Natural killer cell (primary cell): ENCODE measurements around the gene LSM5. TPM values are rescaled to one million over a fixed set of nuclear protein-coding genes. Genes with fewer than 3 reads are reported as not detected.

Source experiments
- ATAC-seq, 3 donors: fragments of 150-1000 bp in 2 of 3; fragments of 200-7000 bp in 1 of 3; cut with Tn5 transposase; 1 replicate in 1 of 3; 2 replicates in 2 of 3; pipeline ENCODE4 v1.10.0; 2021; ENCODE audit warnings: mild to moderate bottlenecking in 2 of 3, moderate library complexity in 2 of 3
- DNase-seq, 2 donors: peaks; one replicate each; pipeline versions ENCODE4 v3.0.0 to v3.0.0-alpha.2; 2013 to 2021; ENCODE audit warnings: mixed read lengths in 1 of 2
- H3K27ac ChIP-seq: one replicate; pipeline ENCODE4 v1.5.1; 2013; ENCODE audit warnings: mild to moderate bottlenecking, low read length
- H3K27me3 ChIP-seq: one replicate; pipeline ENCODE4 v1.6.1; 2013; ENCODE audit warnings: low read length; ENCODE audit not compliant: control insufficient read depth, insufficient read depth
- H3K36me3 ChIP-seq: one replicate; pipeline ENCODE4 v1.6.1; 2013; ENCODE audit warnings: low read length; ENCODE audit not compliant: control insufficient read depth, insufficient read depth
- H3K4me1 ChIP-seq: one replicate; pipeline ENCODE4 v1.6.1; 2013; ENCODE audit warnings: low read length; ENCODE audit not compliant: control insufficient read depth, insufficient read depth
- H3K4me3 ChIP-seq: one replicate; pipeline ENCODE4 v1.5.1; 2013; ENCODE audit warnings: low read length
- H3K9me3 ChIP-seq: one replicate; pipeline ENCODE4 v1.6.1; 2013; ENCODE audit warnings: low read length; ENCODE audit not compliant: control insufficient read depth, insufficient read depth
- H3K27ac Mint-ChIP-seq, 2 donors: one replicate each; pipeline ENCODE4 v1.8.0; 2022; ENCODE audit warnings: mild to moderate bottlenecking in 2 of 2, mixed read lengths in 2 of 2, moderate library complexity in 1 of 2
- H3K27me3 Mint-ChIP-seq, 2 donors: one replicate each; pipeline ENCODE4 v1.8.0; 2022; ENCODE audit warnings: low read depth in 2 of 2, mixed read lengths in 2 of 2
- H3K36me3 Mint-ChIP-seq: one replicate; pipeline ENCODE4 v1.8.0; 2022; ENCODE audit warnings: mixed read lengths
- H3K4me1 Mint-ChIP-seq, 2 donors: one replicate each; pipeline ENCODE4 v1.8.0; 2022; ENCODE audit warnings: mixed read lengths in 2 of 2
- H3K4me3 Mint-ChIP-seq: one replicate; pipeline ENCODE4 v1.8.0; 2022; ENCODE audit warnings: mild to moderate bottlenecking, moderate library complexity, mixed read lengths
- H3K9me3 Mint-ChIP-seq, 2 donors: one replicate each; pipeline ENCODE4 v1.8.0; 2022; ENCODE audit warnings: mixed read lengths in 2 of 2
- CTCF ChIP-seq: fragments of 200-600 bp; IDR thresholded peaks from one replicate; pipeline ENCODE4 v1.8.0; 2022; ENCODE audit warnings: antibody characterized with exemption
- WGBS: methylation state at CpG from one replicate; pipeline ENCODE4 v1.1.7; 2013; ENCODE audit warnings: missing lambda C conversion rate; ENCODE audit not compliant: insufficient coverage; 5-methylcytosine and 5-hydroxymethylcytosine counted together
- intact Hi-C: fragments of 100-400 bp; cut with micrococcal nuclease; formaldehyde crosslinking; loops from one replicate; pipeline ENCODE4 v1.14.2; 2022
- total RNA-seq, 4 donors: library from RNA; stranded (reverse); fragments of 120-200 nt in 1 of 4; gene quantifications; one replicate each; pipeline versions ENCODE4 v1.2.3 to v1.2.4, GENCODE V29; 2013 to 2022

The LSM5 gene
- total RNA-seq, 3 donors from 2014 or later (not counting 1 experiment from before 2014, with no cell fraction given): 16.0 to 21.2 (median 21.1) TPM

DNA sequence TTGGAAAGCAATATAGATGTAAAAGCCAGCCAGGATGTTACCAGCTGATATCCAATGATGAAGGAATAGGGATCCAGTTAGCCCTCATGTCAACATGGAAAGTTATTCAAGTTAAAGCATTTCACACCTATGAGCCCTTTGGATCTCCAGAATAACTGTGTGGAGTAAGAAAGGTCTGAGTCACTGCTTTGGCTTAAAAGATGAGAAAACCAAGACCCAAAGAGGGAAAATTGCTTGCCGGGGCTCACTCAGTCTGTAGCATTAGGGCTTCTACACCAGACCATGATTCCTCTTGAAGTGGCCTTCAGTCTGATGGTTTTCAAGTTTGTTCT is 12.6 kb downstream of the LSM5 start:
- intact Hi-C loops: no loop called here

GRCh38 chr7:32476816-32477648 is 13.1 kb downstream of the LSM5 start:
- H3K36me3 Mint-ChIP-seq: no peaks in the 10 kb centered on the region
- Histone ChIP-seq H3K27ac (no peak overlapping the region), H3K36me3 (no peaks in the 10 kb centered on the region), H3K4me3 (no peak overlapping the region), H3K4me1 (no peaks in the 10 kb centered on the region), H3K27me3 (no peaks in the 10 kb centered on the region), H3K9me3 (no peaks in the 10 kb centered on the region)
- TF ChIP-seq CTCF: no peak
- no peaks in the 10 kb centered on the region for H3K4me1 Mint-ChIP-seq
- peaks cover 9 to 26% of the 10 kb centered on the region in 2 donors for H3K27me3 Mint-ChIP-seq
- ATAC-seq (no peak), DNase-seq (no peak)
- intact Hi-C loops: no loop called here
- no peak overlapping the region for H3K4me3 Mint-ChIP-seq
- 78% methylated on average over 2 of the region's 3 CpGs for WGBS
- H3K27ac Mint-ChIP-seq: no peak overlapping the region
- no peaks in the 10 kb centered on the region for H3K9me3 Mint-ChIP-seq

More for the DNA sequence above, 12.6 kb downstream of the LSM5 start:
- no peaks in the 10 kb centered on the region for H3K4me1 ChIP-seq
- Mint-ChIP-seq H3K27me3 (peaks cover 9 to 24% of the 10 kb centered on the region in 2 donors), H3K36me3 (no peaks in the 10 kb centered on the region), H3K4me1 (no peaks in the 10 kb centered on the region), H3K4me3 (no peak overlapping the region), H3K27ac (no peak overlapping the region), H3K9me3 (no peaks in the 10 kb centered on the region)
- WGBS: 100% methylated on average over 1 of the region's 1 CpG
- no peak overlapping the region for H3K27ac ChIP-seq
- no peak for DNase-seq
- no peak for TF ChIP-seq CTCF
- H3K27me3 ChIP-seq: no peaks in the 10 kb centered on the region
- H3K4me3 ChIP-seq: no peak overlapping the region
- H3K36me3 ChIP-seq: no peaks in the 10 kb centered on the region
- ATAC-seq: no peak
- H3K9me3 ChIP-seq: no peaks in the 10 kb centered on the region

GRCh38 chr7:32474008-32474407 is 16.2 kb downstream of the LSM5 start:
- Mint-ChIP-seq H3K27me3 (peaks cover 9 to 30% of the 10 kb centered on the region in 2 donors), H3K4me1 (no peaks in the 10 kb centered on the region), H3K36me3 (no peaks in the 10 kb centered on the region), H3K4me3 (no peak overlapping the region), H3K9me3 (no peaks in the 10 kb centered on the region), H3K27ac (no peak overlapping the region)
- no peak for TF ChIP-seq CTCF
- H3K27me3 ChIP-seq: no peaks in the 10 kb centered on the region
- no peaks in the 10 kb centered on the region for H3K9me3 ChIP-seq
- H3K4me1 ChIP-seq: no peaks in the 10 kb centered on the region
- H3K36me3 ChIP-seq: no peaks in the 10 kb centered on the region
- DNase-seq (no peak), ATAC-seq (no peak)
- WGBS: no CpG with 5 or more reads among the region's 1 CpG
- H3K4me3 ChIP-seq: no peak overlapping the region
- intact Hi-C loops: no loop called here
- H3K27ac ChIP-seq: no peak overlapping the region

DNA sequence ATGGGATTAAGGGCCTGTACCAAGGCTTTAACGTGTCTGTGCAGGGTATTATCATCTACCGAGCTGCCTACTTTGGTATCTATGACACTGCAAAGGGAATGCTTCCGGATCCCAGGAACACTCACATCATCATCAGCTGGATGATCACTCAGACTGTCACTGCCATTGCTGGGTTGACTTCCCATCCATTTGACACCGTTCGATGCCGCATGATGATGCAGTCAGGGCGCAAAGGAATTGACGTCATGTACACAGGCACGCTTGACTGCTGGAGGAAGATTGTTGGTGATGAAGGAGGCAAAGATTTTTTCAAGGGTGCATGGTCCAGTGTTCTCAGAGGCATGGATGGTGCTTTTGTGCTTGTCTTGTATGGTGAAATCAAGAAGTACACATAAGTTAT is 18.2 kb downstream of the LSM5 start:
- Histone ChIP-seq H3K27ac (no peak overlapping the region), H3K4me1 (no peaks in the 10 kb centered on the region), H3K9me3 (no peaks in the 10 kb centered on the region), H3K27me3 (no peaks in the 10 kb centered on the region), H3K4me3 (no peak overlapping the region), H3K36me3 (no peaks in the 10 kb centered on the region)
- no peak overlapping the region for H3K4me3 Mint-ChIP-seq
- H3K27ac Mint-ChIP-seq: no peak overlapping the region
- peaks cover 12 to 30% of the 10 kb centered on the region in 2 donors for H3K27me3 Mint-ChIP-seq
- no peaks in the 10 kb centered on the region for H3K4me1 Mint-ChIP-seq
- H3K36me3 Mint-ChIP-seq: no peaks in the 10 kb centered on the region
- no peaks in the 10 kb centered on the region for H3K9me3 Mint-ChIP-seq
- no peak for DNase-seq
- WGBS: 89% methylated on average over 9 of the region's 9 CpGs
- intact Hi-C loops: no loop called here
- TF ChIP-seq CTCF: no peak
- ATAC-seq: no peak
